ENCODE measurements around the gene PCDH9. TPM values are rescaled to one million over a fixed set of nuclear protein-coding genes. Genes with fewer than 3 reads are reported as not detected.

PCDH9 gene
- total and polyA plus RNA-seq, 2 of the 13 experiments (the other 11 are each of a cell fraction or from before 2014, with no cell fraction given), result 0.09 TPM; not detected in 1

DNA sequence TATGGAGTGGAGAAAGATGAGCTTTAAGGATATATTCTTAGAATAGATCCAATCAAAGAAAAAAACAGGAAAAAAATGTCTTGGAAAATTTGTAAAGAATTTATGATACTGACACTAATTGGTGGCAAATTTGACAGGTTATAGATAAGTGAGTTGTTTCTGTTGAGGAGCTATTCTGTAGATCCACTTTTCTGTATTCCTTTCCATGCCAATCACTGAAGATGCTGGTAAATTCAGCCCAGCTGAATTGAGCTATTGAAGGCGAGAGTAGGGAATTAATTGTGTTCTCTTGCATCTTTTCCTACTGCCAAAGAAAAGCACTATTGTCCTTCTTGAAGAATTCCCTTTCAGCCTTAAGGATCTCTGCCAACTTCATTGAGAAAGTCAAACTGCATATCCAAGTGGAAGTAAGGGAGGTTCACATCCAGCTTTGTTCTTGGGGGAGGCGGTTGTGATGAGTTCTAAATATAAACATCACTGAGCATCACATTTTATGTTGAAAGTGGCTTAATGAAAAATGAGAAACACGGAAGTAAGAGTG, 113.1 kb downstream of the PCDH9 start:
- H3K9ac ChIP-seq (ENCODE audit: insufficient read depth, low read depth, low read length), result no peak overlapping the region
- no peak overlapping the region for H3K4me2 ChIP-seq (ENCODE audit: low read depth, low read length)
- DNase-seq (ENCODE audit: low spot score) (no peak), ATAC-seq (no peak), FAIRE-seq (no peak)
- WGBS (ENCODE audit: low lambda C conversion rate), result 1% methylated on average over 3 of the region's 3 CpGs
- H3K4me1 ChIP-seq (ENCODE audit: insufficient read depth, low read length), result no peaks in the 10 kb centered on the region
- no peaks in the 10 kb centered on the region for H3K79me2 ChIP-seq (ENCODE audit: insufficient read depth, low read length)
- no peaks in the 10 kb centered on the region for H3K9me3 ChIP-seq (ENCODE audit: low read length)
- no TSS peak for BruUV-seq (replicated peaks)
- no peaks in the 10 kb centered on the region for H3K27me3 ChIP-seq (ENCODE audit: control insufficient read depth in 1 of 2, insufficient read depth in 2 of 2, low read length in 2 of 2)
- no peak overlapping the region for H3K27ac ChIP-seq (ENCODE audit: extremely low read length, insufficient read depth, low read length)
- H3K36me3 ChIP-seq (replicated peaks in 1 of 2; ENCODE audit: control insufficient read depth in 1 of 2, insufficient read depth in 2 of 2, low read length in 2 of 2), result no peaks in the 10 kb centered on the region
- in situ Hi-C loops (cut with HindIII; ENCODE audit: extremely low pct_ligation_motif_present, low pct_unique_long_range_greater_than_20kb) (no loop called here), intact Hi-C loops (cut with micrococcal nuclease; ENCODE audit: unreplicated experiment) (no loop called here)
- ChIA-PET CTCF (ENCODE audit: low intra/inter-chr PET ratio, low total read pairs) (no interaction called here), POLR2A (no interaction called here)
- no peak overlapping the region for H2AFZ ChIP-seq (ENCODE audit: low read length)
- no peak overlapping the region for H3K4me3 ChIP-seq (replicated peaks in 1 of 3; ENCODE audit: insufficient read depth in 1 of 3, low read depth in 2 of 3, low read length in 3 of 3)
- no peak for TF ChIP-seq SSRP1 (CRISPR knock-in tag; IDR thresholded peaks at IDR 0.05)
- no peak for TF ChIP-seq KLF12 (CRISPR knock-in tag; IDR thresholded peaks at IDR 0.05; ENCODE audit: borderline replicate concordance)
- TF ChIP-seq RXRA (CRISPR knock-in tag; IDR thresholded peaks at IDR 0.05), result no peak
- no peak for TF ChIP-seq CEBPG (CRISPR knock-in tag; IDR thresholded peaks at IDR 0.05)
- TF ChIP-seq JUN (CRISPR knock-in tag; IDR thresholded peaks at IDR 0.05), result no peak
- TF ChIP-seq ZNF598 (CRISPR knock-in tag; IDR thresholded peaks at IDR 0.05; ENCODE audit: borderline replicate concordance), result no peak
- no peak for TF ChIP-seq MZF1 (CRISPR knock-in tag; IDR thresholded peaks at IDR 0.05; ENCODE audit: borderline replicate concordance)
- TF ChIP-seq ZNF205 (CRISPR knock-in tag; IDR thresholded peaks at IDR 0.05), result no peak
- TF ChIP-seq ZNF17 (CRISPR knock-in tag; IDR thresholded peaks at IDR 0.05), result no peak
- TF ChIP-seq ZSCAN12 (CRISPR knock-in tag; IDR thresholded peaks at IDR 0.05), result no peak
- H4K20me1 ChIP-seq (ENCODE audit: insufficient read depth, low read length), result no peaks in the 10 kb centered on the region

DNA sequence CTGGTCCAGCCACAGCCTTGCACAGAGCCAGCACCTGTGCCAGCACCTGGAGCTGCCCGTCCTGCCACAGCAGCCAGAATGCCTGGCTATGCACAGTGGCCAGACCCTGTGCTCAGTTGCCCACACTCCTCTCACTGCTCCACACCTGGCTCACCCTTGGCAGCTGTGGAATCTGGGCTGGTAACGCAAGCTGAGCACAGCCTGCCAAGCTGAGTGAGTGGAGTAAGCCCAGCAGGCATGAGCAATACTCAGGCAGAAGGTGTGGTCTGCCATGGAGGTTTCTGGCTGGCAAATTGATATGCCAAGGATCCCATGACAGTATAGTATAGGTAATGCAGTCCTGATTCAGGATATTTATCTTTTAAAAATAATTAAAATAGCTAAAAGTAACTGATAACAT, 122.2 kb downstream of the PCDH9 start:
- CTCF ChIA-PET (ENCODE audit: low intra/inter-chr PET ratio, low total read pairs), result no interaction called here
- no peak for DNase-seq (ENCODE audit: low spot score)
- in situ Hi-C loops (cut with HindIII; ENCODE audit: extremely low pct_ligation_motif_present, low pct_unique_long_range_greater_than_20kb), result no loop called here
- TF ChIP-seq, protein P1, sequence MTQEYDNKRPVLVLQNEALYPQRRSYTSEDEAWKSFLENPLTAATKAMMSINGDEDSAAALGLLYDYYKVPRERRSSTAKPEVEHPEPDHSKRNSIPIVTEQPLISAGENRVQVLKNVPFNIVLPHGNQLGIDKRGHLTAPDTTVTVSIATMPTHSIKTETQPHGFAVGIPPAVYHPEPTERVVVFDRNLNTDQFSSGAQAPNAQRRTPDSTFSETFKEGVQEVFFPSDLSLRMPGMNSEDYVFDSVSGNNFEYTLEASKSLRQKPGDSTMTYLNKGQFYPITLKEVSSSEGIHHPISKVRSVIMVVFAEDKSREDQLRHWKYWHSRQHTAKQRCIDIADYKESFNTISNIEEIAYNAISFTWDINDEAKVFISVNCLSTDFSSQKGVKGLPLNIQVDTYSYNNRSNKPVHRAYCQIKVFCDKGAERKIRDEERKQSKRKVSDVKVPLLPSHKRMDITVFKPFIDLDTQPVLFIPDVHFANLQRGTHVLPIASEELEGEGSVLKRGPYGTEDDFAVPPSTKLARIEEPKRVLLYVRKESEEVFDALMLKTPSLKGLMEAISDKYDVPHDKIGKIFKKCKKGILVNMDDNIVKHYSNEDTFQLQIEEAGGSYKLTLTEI (CRISPR knock-in tag; conservative IDR thresholded peaks at IDR 0.05), result no peak
- no peak for TF ChIP-seq RAD51 (IDR thresholded peaks at IDR 0.05; ENCODE audit: borderline replicate concordance)
- TF ChIP-seq JUNB (CRISPR knock-in tag; IDR thresholded peaks at IDR 0.05; ENCODE audit: borderline replicate concordance), result no peak
- no peak for TF ChIP-seq MBD4 (IDR thresholded peaks at IDR 0.05; ENCODE audit: borderline replicate concordance, low read length)
- no peak for TF ChIP-seq AKAP8 (CRISPR knock-in tag; IDR thresholded peaks at IDR 0.05)
- TF ChIP-seq XBP1 (CRISPR knock-in tag; IDR thresholded peaks at IDR 0.05), result no peak
- no peak for TF ChIP-seq GZF1 (CRISPR knock-in tag; IDR thresholded peaks at IDR 0.05)
- TF ChIP-seq TBX2 (CRISPR knock-in tag; IDR thresholded peaks at IDR 0.05; ENCODE audit: borderline replicate concordance), result no peak
- no peak for TF ChIP-seq ZNF101 (CRISPR knock-in tag; IDR thresholded peaks at IDR 0.05; ENCODE audit: borderline replicate concordance, low read depth)
- TF ChIP-seq ZBTB7B (CRISPR knock-in tag; IDR thresholded peaks at IDR 0.05), result no peak
- no peak for TF ChIP-seq ZNF33B (CRISPR knock-in tag; IDR thresholded peaks at IDR 0.05)
- no peak for TF ChIP-seq DR1 (CRISPR knock-in tag; IDR thresholded peaks at IDR 0.05)

More for the DNA sequence above, 122.2 kb downstream of the PCDH9 start:
- Histone ChIP-seq H4K20me1 (ENCODE audit: insufficient read depth, low read length) (no peaks in the 10 kb centered on the region), H3K4me2 (ENCODE audit: low read depth, low read length) (no peak overlapping the region), H2AFZ (ENCODE audit: low read length) (no peak overlapping the region), H3K9ac (ENCODE audit: insufficient read depth, low read depth, low read length) (no peak overlapping the region), H3K36me3 (replicated peaks in 1 of 2; ENCODE audit: control insufficient read depth in 1 of 2, insufficient read depth in 2 of 2, low read length in 2 of 2) (no peaks in the 10 kb centered on the region), H3K9me3 (ENCODE audit: low read length) (no peaks in the 10 kb centered on the region), H3K4me1 (ENCODE audit: insufficient read depth, low read length) (no peaks in the 10 kb centered on the region), H3K27me3 (ENCODE audit: control insufficient read depth in 1 of 2, insufficient read depth in 2 of 2, low read length in 2 of 2) (no peaks in the 10 kb centered on the region), H3K4me3 (replicated peaks in 1 of 3; ENCODE audit: insufficient read depth in 1 of 3, low read depth in 2 of 3, low read length in 3 of 3) (no peak overlapping the region), H3K27ac (ENCODE audit: extremely low read length, insufficient read depth, low read length) (no peak overlapping the region), H3K79me2 (ENCODE audit: insufficient read depth, low read length) (no peaks in the 10 kb centered on the region)
- WGBS (ENCODE audit: low lambda C conversion rate), result 43% methylated on average over 1 of the region's 2 CpGs
- BruUV-seq (replicated peaks), result no TSS peak
- POLR2A ChIA-PET, result no interaction called here
- ATAC-seq (no peak), FAIRE-seq (no peak)
- intact Hi-C loops (cut with micrococcal nuclease; ENCODE audit: unreplicated experiment), result no loop called here
